HG03196 (cell line): ENCODE results near the gene VMO1.

Source experiments
- ATAC-seq: cut with Tn5 transposase; IDR thresholded peaks from one replicate; pipeline ENCODE4 v1.9.1; 2021; ENCODE audit not compliant: unreplicated experiment

VMO1 gene

GRCh38 chr17:4800462-4801196 is 14.5 kb upstream of the VMO1 start:
- ATAC-seq, result no peak

- no peak for ATAC-seq
These were observed 10.4 kb upstream of the VMO1 start for GRCh38 chr17:4796552-4796920.

DNA sequence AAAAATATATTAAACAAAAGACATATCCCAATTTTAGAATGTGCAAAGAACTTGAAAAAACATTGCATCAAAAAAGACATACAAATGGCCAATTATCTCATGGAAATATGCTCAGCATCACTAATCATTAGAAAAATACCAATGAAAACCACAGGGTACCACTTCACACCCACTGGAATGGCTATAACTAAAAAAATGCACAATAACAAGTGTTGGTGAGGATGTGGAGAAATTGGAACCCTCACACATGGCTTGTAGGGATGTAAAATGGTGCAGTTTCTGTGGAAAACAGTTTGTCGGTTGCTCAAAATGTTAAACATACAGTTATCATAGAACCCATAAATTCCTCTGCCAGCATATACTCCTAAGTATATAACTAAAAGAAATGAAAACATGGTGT is 9.0 kb upstream of the VMO1 start:
- no peak for ATAC-seq

GRCh38 chr17:4790705-4791088 is 4.5 kb upstream of the VMO1 start:
- ATAC-seq, result no peak

- peak; percentile 79 for ATAC-seq
These were observed 4.0 kb upstream of the VMO1 start for GRCh38 chr17:4789951-4790704.

DNA sequence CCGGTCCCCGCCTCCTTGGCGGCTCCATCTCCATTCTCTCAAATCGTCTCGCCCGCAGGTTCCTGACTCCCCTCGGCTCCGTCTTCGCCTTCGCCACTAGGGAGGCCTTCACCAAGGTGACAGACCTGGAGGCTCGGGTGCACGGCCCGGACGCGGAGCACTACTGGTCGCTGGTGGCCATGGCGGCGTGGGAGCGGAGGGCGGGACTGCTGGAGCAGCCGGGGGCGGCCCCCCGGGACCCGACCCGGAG is 3.5 kb upstream of the VMO1 start:
- no peak for ATAC-seq

DNA sequence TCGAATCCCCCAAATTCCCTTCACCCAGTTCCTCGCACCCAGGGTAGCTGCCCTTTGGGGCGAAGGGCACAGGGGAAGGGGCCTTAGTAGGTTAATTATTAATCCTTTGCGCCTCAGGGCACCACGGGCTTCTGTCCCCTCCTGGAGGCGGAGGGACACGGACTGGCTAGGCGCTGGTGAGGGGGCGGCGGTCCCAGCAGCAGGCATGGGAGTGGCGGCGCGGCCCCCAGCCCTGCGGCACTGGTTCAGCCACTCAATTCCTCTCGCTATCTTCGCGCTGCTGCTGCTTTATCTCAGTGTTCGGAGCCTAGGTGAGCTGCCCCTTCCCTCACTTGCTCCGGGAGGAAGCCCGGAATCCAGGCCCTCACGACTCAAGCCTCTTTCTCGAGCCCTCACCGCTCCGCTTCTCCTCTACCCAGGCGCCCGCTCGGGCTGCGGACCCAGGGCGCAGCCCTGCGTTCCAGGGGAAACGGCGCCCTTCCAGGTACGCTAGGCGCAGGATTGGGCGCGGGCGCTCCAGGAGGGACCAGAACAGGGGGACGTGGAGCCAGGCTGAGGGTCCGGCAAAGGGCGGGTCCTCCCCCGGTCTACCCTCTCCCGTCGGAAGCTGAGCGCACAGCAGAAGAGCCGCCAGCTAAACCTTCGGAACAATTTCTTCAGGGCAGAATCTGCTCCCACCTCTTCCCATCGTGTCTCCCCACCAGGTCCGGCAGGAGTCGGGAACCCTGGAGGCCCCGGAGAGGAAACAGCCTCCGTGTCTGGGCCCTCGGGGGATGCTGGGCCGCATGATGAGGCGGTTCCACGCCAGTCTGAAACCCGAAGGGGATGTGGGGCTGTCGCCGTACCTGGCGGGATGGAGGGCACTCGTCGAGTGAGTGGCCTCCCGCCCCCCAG is 2.9 kb upstream of the VMO1 start, which contains the start of gene GLTPD2:
TSS of gene GLTPD2 (plus strand) at position 158 of the 894 bp plus-strand sequence. CDS start at position 206, 48 bp downstream.
- no peak for ATAC-seq

GRCh38 chr17:4788159-4788806 is 2.1 kb upstream of the VMO1 start:
- ATAC-seq, result no peak

DNA sequence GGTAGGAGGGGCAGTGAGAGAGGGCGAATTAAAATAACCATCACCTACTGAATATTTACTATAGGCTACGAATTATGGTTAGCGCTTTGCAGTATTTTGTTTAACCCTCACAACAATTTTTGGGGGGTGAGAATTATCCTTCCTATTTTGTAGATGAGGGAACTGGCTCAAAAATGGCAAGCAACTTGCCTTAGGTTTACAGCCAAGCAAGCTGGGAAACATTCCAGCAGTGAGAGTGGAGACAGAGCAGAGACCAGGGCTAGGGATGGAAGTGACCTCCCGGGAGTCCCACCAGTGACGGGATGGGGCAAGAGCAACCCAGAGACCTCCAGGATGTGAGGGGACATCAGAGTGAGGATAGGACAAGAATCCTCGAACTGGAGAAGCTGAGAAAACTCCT is 352 bp upstream of the VMO1 start:
- no peak for ATAC-seq

DNA sequence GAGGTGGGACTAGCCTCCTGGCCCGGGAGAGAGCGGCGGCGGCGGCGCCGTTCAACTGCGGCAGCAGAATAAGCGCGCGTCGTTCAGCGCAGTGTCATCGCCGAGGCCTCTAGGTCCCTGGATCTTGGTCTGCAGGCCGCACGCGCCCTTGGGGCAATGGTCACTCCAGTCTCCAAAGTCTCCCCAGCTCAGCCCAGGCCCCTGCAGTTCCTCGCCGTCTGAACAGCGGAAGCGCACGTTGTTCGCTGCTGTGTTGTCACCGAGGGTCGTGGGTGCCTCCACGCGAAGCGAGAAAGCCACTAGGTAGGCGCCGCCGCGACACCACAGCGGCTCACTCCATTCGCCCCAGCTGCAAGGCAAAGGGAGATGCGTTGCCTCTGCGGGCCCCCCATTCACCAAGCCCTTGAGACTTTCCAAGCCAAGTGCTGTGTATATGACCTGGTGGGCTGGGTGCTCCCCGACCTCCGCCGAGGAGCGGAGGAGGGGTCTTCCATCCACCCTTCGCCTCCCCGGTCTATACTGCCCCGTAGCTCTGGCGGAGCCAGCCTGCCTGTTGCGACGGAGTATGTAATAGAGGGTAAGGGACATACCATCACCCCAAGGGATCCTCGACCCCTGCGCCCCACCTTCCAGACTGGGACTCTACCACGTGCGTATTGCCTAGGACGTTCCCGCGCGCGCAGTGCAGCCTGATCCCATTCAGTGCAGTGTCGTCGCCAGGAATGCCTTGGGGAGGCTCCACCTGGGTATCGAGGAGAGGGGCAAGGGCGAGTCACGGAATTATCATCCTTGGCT is 656 bp downstream of the VMO1 start:
- ATAC-seq, result no peak

GRCh38 chr17:4782652-4783051 is 3.5 kb downstream of the VMO1 start:
- no peak for ATAC-seq

- no peak for ATAC-seq
These were observed 5.7 kb downstream of the VMO1 start for GRCh38 chr17:4780325-4780955.

GRCh38 chr17:4777969-4778760 is 8.0 kb downstream of the VMO1 start:
- ATAC-seq, result no peak

GRCh38 chr17:4772235-4772613 is 13.9 kb downstream of the VMO1 start:
- ATAC-seq, result no peak

- ATAC-seq, result no peak
These were observed 14.5 kb downstream of the VMO1 start, which contains the start of gene TM4SF5 for GRCh38 chr17:4771519-4772234. TSS of gene TM4SF5 (plus strand) at chr17:4771886. CDS start at chr17:4771923, 37 bp downstream.

- ATAC-seq, result no peak
These were observed 16.5 kb downstream of the VMO1 start for GRCh38 chr17:4769628-4770027.

GRCh38 chr17:4768298-4768697 is 17.9 kb downstream of the VMO1 start:
- no peak for ATAC-seq

- ATAC-seq, result no peak
These were observed 19.4 kb downstream of the VMO1 start for GRCh38 chr17:4766723-4767122.

DNA sequence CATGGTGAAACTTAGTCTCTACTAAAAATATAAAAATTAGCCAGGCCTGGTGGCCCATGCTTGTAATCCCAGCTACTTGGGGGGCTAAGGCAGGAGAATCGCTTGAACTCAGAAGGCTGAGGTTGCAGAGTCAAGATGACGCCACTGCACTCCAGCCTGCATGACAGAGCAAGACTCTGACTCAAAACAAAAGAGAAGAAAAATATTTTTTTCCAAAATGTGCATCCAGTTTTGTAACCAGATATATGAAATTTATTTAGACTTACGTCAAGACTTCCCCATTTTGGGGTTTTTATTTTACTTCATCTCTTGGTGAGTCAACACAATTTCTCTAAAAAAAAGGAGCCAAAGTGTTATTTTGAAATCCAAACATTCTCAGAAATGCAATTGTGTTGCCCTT is 20.0 kb downstream of the VMO1 start:
- no peak for ATAC-seq
